Midbrain (tissue), 1 donor: ENCODE measurements around the gene SLC6A1.
A peak's percentile ranks its signal among the peaks of the same experiment; 100 is the strongest.

ENCODE experiments used
- DNase-seq: peaks from one replicate; lab custom pipeline; 2025; lab: John Stamatoyannopoulos, UW

The SLC6A1 gene

GRCh38 chr3:10992017-10992942 is at the start of gene SLC6A1:
Gene SLC6A1 (plus strand): TSS chr3:10992748. CDS start chr3:11017212, 24,464 bp downstream.
- DNase-seq, result peak; percentile 79

- no peak for DNase-seq
Measured at GRCh38 chr3:10944866-10945265, 47.7 kb upstream of the SLC6A1 start.

DNA sequence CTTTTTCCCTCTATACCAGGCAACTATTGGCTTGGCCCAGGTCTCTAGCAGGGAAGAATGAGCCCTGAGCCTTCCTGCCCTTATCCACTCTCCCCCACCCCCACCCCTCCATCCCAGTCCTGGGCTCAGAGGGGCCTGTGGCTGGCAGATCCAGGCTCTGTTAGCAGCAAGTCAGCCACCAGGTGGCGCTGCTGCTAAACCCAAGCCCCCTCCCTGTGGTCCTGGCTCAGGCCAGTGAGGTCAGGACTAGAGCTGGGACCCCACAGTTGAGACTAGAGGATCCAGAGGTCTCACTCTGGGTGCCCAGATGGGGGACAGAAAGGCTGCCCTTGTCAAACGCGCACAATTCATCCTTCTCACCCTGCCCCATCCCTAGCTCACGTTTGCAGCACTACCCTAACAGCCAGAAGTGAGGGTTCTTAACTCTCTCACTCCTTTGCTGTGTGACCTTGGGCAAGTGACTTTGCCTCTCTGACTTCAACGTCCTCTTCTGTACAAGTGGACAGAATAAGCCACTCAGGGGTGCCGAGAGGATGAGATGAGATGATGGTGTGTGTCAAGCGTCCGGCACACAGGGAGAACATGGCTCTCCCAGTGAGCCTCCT is 46.8 kb upstream of the SLC6A1 start:
- DNase-seq, result peak; percentile 75

DNA sequence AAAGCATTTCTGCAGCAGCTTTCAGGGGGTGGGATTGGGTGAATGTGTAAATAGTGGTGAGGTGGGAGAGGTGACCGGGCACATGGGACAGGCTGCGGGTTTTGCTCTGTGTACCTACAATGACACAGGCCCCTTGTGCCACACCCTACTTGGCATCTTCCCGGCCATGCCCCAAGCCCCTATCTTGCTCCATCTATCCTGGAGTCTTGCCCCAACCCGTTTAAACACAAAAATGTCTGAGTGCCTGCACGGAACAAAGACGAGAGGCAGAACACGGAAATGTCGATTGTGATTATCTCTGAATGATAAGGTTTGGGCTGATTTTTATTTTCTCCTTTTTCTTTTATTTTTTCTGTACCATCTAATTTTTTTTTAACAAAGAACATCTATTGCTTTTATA is 46.0 kb upstream of the SLC6A1 start:
- no peak for DNase-seq

GRCh38 chr3:10948326-10948725 is 44.2 kb upstream of the SLC6A1 start:
- no peak for DNase-seq

DNA sequence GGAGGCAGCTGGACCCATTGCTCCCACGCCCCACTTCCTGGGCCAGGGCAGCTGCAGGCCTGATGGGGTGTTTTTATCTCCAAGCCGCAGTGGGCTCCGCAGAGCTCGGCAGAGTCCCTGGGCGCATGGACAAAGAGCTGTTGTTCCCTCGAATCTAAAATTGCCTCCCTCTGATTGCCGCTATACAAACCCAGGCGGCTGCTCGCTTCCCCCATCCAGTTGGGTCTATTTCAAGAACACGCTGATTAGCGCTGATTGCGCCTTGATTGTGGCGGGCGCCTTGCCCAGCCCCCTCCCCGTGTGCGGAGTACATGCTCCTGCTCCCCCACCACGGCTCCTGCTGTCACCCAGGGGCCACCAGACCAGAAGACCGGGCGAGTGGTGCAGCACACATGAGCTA is 43.4 kb upstream of the SLC6A1 start:
- peak; percentile 67 for DNase-seq

DNA sequence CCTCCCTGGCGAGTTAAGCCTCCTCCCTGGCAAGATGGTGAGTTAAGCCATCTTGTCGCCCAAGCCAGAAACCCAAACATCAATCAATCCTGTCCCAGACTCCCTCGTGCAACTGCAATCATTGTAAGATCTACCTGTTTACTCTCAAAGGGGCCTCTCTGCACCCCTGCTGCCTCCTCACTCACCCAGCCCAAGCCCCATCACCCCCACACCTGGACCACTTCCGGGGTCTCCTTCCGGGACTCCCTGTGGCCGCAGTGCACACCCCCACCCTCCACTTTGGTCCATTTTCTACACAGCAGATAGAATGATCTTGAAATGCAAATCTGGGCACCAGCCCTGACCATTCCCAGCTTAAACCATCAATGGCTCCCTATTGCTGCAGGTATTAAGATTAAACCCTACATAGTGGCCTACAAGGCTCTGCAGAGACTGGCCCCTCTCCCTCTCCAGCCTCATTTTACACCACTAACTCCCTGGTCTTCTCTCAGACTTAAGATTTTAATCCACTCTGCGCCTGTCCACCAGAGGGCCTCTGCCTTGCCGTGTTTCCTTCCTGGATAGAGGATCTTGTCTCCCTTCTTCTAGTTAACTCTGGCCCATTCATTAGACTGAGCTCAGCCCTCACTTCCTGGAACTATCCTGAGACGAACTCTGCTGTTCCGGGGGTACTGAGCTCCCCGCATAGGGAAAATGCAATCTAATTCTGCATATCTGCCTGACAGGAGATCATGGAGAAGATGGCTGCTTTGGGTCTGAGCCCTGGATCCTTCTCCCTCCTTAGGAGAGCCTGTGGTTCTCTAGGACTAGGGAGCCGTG is 41.9 kb upstream of the SLC6A1 start:
- peak; percentile 52 for DNase-seq

GRCh38 chr3:10951295-10951926 is 41.1 kb upstream of the SLC6A1 start:
- DNase-seq, result no peak

DNA sequence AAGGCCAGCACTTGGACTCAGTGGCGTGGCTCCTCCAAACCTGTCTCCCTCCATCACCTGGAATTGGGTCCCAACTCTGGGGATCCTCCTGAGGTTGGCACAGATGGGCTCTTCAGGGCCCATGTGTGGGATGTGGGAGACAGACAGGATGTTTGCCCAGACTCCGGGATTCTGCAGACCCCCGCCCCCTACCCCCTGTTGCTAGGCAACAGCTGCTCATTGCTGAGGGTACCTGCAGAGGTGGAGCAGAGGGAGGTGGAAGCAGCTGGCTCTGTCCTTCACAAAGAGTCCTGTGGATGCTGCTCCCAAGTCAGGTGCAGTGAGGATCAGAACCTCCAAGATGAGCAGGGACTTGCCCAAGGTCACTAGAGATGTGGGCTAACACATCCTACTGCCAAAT is 40.0 kb upstream of the SLC6A1 start:
- DNase-seq, result no peak

DNA sequence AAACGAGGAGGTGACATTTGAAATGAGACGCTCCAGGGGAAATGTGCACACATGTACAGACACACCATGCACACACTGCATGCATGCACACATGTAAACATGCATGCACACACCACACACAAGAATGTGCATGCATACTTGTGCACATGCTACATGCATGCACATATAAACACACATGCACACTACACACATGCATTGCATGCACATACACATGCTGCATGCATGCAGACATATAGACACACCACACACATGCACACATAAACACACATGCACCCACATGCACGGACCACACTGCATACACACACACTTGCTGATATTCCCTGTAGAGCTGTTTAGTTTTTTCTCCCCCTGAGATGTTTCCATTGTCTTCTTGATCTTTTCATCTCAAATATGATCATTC is 37.8 kb upstream of the SLC6A1 start:
- DNase-seq, result no peak

DNA sequence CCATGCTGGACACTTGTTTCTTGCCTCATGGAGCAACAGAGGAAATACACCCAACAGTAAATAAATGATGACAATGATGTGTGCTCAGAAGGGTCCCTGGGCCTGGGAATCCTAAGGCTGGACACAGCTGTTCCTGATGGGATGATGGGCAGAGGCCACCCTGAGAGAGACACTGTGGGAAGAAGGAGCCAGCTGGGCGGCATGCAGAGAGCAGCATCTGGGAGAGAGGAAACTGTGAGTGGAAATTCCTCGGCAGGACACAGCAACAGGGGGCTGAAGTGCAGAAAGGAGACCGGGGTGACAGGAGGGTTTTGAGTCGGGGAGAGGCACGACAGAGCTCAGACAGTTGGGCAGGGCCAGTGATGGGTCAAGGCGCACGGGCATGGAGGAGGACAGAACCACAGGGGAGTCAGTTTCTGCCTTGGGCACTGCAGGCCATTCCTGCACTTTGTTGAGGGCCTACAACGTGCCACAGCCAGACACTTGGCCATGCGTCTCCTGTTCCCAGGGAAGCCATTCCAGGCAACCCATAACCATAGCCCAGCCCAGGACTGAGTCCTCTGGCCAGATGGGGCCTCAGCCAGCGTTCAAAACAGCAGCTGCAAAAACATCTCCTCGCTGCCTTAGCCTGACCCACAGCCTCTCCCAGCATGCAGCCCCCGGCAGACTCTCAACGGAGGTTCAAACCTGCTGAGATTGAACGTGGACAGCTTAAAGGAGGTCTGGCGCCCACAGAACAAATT is 36.7 kb upstream of the SLC6A1 start:
- DNase-seq, result peak; percentile 31

- DNase-seq, result no peak
Measured at GRCh38 chr3:10956531-10956930, 36.0 kb upstream of the SLC6A1 start.

DNA sequence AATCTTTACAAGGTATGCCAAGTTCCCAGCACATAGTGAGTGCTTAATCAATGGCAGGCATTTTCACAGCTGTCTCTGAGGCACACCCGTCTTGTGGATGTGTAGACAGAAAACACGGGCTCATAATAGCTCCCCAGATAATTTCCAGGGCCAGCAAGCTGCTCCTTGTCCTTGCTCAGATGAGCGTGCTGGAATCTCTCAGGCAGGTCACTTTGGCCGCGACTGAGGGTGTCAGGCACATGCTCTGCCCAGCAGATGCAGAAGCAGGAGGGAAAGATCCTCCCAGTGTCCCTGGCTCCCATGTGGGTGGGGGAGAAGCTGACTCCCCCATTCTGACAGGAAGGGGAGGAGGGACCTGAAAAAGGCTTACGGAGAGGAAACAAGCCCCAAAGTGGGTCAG is 35.6 kb upstream of the SLC6A1 start:
- no peak for DNase-seq

GRCh38 chr3:10957976-10958749 is 34.4 kb upstream of the SLC6A1 start:
- no peak for DNase-seq

DNA sequence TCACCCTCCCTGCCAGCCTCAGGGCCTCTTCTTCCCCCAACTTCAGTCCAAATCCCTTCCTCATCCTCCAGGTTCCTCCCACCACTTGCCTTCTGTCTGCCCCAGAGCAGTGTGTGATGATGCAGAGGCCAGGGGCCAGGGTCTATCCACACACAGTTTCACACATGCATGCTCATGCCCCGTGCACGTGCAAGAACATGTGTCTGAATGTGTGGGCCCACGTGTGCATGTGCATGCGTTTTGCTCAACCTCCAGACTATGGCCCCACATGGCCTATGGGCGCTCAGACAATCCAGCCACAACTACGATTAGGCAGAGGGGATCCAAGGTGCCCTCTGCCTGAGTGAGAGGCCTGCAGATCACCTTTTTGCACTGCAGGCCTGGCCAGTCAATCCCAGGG is 32.3 kb upstream of the SLC6A1 start:
- no peak for DNase-seq

GRCh38 chr3:10961921-10962320 is 30.6 kb upstream of the SLC6A1 start:
- DNase-seq, result no peak

DNA sequence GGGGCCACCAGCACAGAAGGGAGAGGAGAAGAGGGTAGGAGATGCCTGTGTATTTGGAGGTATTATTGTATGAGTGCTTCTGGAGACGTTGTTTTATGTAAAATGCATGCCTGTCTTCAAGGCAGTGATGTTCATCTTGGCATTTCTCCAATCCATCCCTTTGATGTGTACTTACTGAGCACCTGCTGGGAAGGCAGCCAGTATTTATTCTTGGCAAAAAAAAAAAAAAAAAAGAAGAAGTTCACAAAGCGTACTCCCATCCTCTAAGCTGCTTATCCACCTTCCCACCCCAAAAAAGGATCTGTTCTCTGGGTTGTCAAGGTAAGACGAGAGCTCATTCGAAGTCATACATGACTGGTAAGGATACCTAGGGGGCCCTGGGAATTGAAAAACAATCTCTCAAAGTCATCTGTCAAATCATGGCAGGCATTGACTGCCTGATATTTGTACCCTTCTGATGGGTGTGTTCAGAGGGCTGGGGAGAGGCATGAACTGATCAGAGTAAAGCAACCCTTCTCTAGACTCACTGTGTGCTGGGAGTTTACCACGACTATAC is 30.0 kb upstream of the SLC6A1 start:
- no peak for DNase-seq

DNA sequence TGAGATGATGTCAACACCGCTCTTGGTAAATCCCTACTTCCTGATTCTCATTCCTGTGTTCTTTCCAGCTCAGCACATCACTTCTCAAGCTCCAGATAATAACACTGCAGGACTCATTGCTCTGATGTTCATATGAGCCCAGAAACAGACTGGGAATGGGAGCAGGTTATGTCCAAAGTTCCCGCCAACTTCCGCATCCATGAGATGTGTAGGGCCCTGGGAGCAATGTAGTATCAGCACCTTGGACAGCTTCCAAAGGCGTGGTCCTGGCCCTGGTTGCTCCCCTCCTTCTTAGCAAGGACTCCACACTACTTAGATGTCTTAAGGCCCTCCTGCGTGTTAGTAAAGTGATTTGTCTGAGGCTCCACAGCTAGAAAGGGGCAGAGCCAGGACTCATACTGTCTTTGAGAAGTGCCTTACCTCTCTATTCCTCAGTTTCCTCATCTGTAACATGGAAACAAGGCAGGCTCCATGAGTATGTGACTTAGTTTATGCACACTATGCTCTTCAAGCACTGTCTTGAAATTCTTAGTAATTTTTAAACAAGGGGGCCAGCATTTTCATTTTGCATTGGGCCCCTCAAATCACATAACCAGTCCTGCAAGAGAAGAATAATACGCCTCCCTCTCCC is 27.9 kb upstream of the SLC6A1 start:
- no peak for DNase-seq

GRCh38 chr3:10968401-10968800 is 24.1 kb upstream of the SLC6A1 start:
- peak; percentile 49 for DNase-seq
